Esophagus squamous epithelium (tissue), 4 donors: ENCODE data around the gene CYP4F22.
"Not testable (repeated sequence)": the region's sequence is repeated elsewhere in the genome, so short reads cannot be mapped to it uniquely, and the experiment has no call there.

Experiments used
- POLR2A ChIP-seq, 4 donors: fragments of 450-650 bp; IDR thresholded peaks; one replicate each; pipeline ENCODE4 v1.6.1; 2017; ENCODE audit warnings: antibody characterized with exemption in 4 of 4, mild to moderate bottlenecking in 4 of 4, moderate library complexity in 3 of 4
- TF ChIP-seq, protein P1 (sequence below), 6 experiments: fragments of 450-650 bp in 4 of 6; fragments of 200-600 bp in 2 of 6; sonication (generic) in 2 of 6; IDR thresholded peaks; one replicate each; pipeline ENCODE4 v1.5.1; 2016 to 2019; ENCODE audit warnings: antibody characterized with exemption in 6 of 6, mild to moderate bottlenecking in 4 of 6, moderate library complexity in 4 of 6

DNA sequence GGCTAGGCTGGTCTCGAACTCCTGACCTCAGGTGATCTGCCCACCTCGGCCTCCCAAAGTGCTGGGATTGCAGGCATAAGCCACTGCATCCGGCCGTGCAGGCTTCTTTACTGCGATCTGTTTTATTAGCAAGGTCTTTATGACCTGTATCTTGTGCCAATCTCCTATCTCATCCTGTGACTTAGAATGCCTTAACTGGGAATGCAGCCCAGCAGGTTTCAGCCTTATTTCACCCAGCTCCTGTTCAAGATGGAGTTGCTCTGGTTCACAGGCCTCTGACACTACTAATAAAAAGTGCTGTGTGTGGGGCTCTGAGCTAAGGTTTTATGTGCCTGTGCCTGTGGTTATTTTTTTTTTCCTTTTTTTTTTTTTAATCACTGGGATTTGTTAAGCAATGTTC lies 22.6 kb upstream of the CYP4F22 start:
- TF ChIP-seq, protein P1, sequence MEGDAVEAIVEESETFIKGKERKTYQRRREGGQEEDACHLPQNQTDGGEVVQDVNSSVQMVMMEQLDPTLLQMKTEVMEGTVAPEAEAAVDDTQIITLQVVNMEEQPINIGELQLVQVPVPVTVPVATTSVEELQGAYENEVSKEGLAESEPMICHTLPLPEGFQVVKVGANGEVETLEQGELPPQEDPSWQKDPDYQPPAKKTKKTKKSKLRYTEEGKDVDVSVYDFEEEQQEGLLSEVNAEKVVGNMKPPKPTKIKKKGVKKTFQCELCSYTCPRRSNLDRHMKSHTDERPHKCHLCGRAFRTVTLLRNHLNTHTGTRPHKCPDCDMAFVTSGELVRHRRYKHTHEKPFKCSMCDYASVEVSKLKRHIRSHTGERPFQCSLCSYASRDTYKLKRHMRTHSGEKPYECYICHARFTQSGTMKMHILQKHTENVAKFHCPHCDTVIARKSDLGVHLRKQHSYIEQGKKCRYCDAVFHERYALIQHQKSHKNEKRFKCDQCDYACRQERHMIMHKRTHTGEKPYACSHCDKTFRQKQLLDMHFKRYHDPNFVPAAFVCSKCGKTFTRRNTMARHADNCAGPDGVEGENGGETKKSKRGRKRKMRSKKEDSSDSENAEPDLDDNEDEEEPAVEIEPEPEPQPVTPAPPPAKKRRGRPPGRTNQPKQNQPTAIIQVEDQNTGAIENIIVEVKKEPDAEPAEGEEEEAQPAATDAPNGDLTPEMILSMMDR (IDR thresholded peaks at IDR 0.05), result not testable (repeated sequence)
- not testable (repeated sequence) for TF ChIP-seq POLR2A (IDR thresholded peaks at IDR 0.05)
